Kidney epithelial cell (primary cell): ENCODE measurements around the gene GPR152. TPM values are rescaled to one million over a fixed set of nuclear protein-coding genes. Genes with fewer than 3 reads are reported as not detected.

Source experiments
- DNase-seq: peaks from one replicate; pipeline ENCODE4 v3.0.0-alpha.2; 2010; ENCODE audit warnings: low read depth
- H3K27me3 ChIP-seq: 2 replicates; pipeline ENCODE4 v1.6.0; 2011; ENCODE audit warnings: low read length; ENCODE audit not compliant: control insufficient read depth, insufficient read depth
- H3K36me3 ChIP-seq: 2 replicates; pipeline ENCODE4 v1.5.1; 2011; ENCODE audit warnings: low read length; ENCODE audit not compliant: control insufficient read depth, insufficient read depth
- H3K4me3 ChIP-seq: 2 replicates; pipeline ENCODE4 v1.5.1; 2011; ENCODE audit warnings: low read depth, mild to moderate bottlenecking, control low read depth, low read length
- total RNA-seq: library from RNA; depleted of rRNA; stranded (reverse); fragments of >200 nt; gene quantifications from 2 replicates; pipeline ENCODE4 v1.2.3, GENCODE V29; 2015
- TF ChIP-seq, protein P1 (sequence below): IDR thresholded peaks from 2 replicates; pipeline ENCODE4 v1.5.1; 2011; ENCODE audit warnings: mild to moderate bottlenecking, moderate library complexity, low read length, control low read depth, inconsistent platforms; ENCODE audit not compliant: insufficient read depth, poor library complexity, severe bottlenecking

The GPR152 gene
- total RNA-seq, 1 donor from 2014 or later: not detected

DNA sequence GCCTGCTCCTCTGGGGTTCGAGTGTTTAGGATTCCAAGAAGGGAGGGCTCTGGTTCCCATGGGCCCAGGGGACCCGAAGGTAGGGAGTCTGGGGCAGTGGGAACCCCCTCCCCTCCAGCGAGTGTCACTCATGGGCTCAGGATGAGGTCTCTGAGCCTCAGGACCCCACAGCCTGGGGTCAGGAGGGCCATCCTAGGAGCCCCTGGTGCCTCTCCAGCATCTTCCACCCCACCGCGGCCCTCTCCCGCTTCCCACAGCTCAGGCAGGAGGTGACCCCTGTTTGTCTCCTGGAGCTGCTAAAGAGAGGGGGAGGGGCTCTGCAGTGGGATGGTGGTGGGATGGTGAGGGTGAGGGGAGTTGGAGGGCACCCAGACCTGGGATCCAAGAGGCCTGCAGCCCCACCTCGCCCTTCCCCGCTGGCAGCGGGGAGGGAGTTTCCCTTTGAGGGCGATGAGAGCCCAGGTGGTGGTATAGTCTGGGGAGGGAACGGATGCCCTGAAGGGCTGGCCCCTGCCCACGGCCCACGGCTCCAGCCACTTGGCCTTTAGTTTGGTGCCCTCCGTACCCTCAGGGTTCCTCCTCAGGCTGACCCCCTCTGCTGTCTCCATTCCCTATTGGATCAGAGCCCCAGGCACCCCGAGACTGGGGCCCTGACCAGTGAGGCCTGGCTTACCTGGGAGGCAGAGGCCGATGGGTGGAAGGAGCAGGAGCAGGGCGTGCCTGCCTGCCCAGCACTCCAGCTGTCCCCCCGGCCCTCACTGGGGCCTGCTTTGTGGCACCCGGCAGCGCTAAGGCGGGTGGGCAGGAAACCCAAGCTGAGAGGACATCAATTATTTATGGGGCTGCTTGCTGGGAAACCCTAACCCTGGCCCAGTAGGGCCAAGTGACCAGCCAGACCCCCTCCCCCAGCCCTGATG is 1.5 kb upstream of the GPR152 start:
- Histone ChIP-seq H3K4me3 (no peak overlapping the region), H3K36me3 (no peaks in the 10 kb centered on the region), H3K27me3 (peaks cover 4% of the 10 kb centered on the region)
- TF ChIP-seq, protein P1, sequence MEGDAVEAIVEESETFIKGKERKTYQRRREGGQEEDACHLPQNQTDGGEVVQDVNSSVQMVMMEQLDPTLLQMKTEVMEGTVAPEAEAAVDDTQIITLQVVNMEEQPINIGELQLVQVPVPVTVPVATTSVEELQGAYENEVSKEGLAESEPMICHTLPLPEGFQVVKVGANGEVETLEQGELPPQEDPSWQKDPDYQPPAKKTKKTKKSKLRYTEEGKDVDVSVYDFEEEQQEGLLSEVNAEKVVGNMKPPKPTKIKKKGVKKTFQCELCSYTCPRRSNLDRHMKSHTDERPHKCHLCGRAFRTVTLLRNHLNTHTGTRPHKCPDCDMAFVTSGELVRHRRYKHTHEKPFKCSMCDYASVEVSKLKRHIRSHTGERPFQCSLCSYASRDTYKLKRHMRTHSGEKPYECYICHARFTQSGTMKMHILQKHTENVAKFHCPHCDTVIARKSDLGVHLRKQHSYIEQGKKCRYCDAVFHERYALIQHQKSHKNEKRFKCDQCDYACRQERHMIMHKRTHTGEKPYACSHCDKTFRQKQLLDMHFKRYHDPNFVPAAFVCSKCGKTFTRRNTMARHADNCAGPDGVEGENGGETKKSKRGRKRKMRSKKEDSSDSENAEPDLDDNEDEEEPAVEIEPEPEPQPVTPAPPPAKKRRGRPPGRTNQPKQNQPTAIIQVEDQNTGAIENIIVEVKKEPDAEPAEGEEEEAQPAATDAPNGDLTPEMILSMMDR: no peak
- no peak for DNase-seq

DNA sequence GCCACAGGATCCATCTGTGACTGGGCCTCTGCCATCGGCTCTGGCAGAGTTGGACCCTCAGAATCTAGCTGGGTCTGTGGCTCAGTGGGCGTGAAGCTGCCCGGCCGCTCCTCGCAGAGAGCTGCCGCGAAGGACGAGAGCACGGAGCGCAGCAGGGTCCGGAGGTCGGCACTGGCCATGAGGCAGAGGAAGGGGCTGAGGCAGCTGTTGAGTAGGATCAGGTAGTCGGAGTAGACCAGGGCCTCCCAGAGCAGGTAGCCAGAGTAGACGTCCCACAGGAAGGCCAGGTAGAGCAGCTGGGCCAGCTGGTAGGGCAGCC is 912 bp downstream of the GPR152 start:
- TF ChIP-seq, protein P1: no peak
- Histone ChIP-seq H3K36me3 (no peaks in the 10 kb centered on the region), H3K27me3 (peaks cover 4% of the 10 kb centered on the region), H3K4me3 (no peak overlapping the region)
- no peak for DNase-seq

DNA sequence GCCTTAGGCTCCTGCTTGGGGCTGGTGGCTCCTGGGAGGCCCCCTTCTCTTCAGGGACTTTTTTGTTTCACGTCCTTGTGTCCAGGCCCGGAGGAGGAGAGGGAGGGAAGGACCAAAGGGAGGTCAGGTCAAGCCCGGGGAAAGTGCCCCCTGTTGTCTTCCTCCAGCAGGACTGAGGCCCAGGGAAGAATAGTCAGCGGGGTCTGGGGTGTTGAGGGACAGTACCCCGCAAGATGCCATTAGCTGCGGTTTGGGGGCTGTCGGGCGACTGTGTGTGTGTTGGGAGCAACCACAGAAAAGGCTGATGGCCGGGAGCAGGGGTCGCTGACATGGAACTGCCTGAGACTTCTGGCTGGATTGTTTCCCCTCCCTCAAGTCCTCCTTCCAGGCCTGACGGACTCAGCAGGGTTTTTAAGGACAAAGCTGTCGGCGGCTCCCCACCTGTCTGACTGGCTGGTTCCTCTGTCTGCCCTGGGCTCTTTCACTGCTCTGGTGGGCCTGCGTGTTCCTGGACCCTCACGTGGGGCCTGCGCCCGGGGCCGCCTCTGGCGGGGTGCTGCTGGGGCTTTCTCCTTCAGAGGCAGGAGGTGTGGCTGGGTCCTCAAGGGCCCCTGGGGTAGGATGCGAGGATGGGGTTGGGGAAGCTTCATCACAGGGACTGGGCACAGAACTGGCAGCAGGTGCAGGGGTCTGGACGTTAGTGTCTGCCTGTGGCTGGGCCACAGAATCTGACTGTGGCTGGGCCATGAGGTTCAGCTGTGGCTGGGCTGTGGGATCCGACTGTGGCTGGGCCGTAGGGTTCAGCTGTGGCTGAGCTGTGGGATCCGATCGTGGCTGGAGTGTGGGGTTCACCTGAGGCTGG is 1.5 kb downstream of the GPR152 start:
- TF ChIP-seq, protein P1: no peak
- H3K27me3 ChIP-seq: peaks cover 3% of the 10 kb centered on the region
- no peak overlapping the region for H3K4me3 ChIP-seq
- no peak for DNase-seq
- H3K36me3 ChIP-seq: no peaks in the 10 kb centered on the region

DNA sequence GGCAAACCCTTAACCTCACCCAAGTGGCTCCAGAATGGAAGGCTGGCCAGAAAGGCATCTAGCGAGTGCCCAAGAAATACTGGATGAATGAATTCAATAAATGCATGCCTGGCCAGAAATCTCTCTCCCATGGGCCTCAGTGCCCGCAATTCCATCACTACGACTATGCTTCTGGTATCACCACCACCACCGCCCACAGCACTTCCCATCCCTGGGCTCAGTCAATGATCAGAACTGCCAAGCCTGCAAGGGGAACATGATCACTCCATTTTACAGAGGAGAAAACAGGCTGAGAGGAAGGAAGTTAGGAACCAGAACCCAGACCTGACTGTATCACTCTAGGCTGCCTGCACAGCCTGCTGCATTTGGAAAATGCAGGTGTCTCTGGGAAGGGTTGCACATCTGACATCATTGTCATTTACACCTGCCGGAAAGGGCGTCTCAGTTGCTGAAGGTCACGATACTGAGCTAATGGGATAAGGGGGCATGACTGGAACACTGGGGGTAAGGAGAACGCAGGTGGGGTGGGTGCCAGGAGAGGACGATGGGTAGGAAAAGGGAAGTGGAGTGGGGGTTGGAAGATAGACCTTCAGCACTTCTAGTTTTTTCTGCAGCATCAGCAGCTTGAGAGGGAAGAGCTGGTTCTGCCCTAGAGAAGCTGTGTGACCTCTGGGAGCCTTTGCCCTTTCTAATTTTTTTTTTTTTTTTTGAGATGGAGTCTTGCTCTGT is 3.2 kb downstream of the GPR152 start:
- TF ChIP-seq, protein P1: no peak
- Histone ChIP-seq H3K36me3 (no peaks in the 10 kb centered on the region), H3K4me3 (no peak overlapping the region), H3K27me3 (no peaks in the 10 kb centered on the region)
- DNase-seq: no peak

DNA sequence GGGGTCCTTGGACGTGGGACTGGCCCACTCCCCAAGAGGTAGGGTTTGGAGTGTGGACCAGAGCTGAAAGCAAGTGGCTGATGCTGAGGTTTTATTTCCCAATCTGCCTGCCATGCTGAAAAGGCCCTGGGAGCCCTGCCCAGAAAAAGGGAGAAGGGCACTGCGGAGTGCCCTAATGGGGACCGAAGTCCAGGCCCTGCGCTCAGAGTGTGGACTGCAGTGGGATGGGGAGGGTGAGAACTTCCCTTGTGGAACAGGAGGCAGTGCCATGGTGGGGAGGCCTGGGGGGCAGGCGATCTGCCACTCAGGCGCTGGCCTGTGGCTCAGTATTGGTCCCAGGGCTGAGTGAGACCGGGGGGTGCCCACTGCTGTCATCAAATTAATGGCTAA is 4.3 kb downstream of the GPR152 start:
- Histone ChIP-seq H3K27me3 (no peaks in the 10 kb centered on the region), H3K4me3 (no peak overlapping the region), H3K36me3 (no peaks in the 10 kb centered on the region)
- TF ChIP-seq, protein P1: no peak
- DNase-seq: no peak
